Fibroblast of upper back skin (primary cell): ENCODE measurements around the gene PSMB8.
"Not testable (repeated sequence)": the region's sequence is repeated elsewhere in the genome, so short reads cannot be mapped to it uniquely, and the experiment has no call there.

Experiments used
- DNase-seq: peaks from one replicate; pipeline ENCODE4 v3.0.0-alpha.2; 2013

PSMB8 gene

GRCh38 chr6:32843979-32844838 lies at the start of gene PSMB8:
Gene PSMB8, minus strand, starts transcription at chr6:32844047. Its CDS starts 51 bp downstream, at chr6:32843996.
- peak; percentile 88 for DNase-seq

DNA sequence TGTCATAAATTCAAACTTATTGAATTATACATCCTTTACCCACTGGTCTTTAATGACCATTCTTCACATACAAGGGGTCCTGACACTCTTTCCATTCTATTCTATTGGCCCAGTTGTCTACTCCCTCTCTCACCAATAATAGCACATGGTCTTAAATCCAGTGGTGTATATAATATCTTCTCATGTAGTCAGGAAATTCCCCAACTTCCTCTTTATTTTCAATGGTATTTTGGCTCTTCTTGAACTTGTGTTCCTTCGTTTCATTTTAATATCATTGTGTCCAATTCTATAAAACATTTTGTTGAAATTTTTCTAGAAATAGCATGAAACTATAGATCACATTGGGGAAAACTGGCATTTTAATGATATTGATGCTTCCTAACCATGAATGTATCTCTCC lies 47.0 kb upstream of the PSMB8 start:
- no peak for DNase-seq

DNA sequence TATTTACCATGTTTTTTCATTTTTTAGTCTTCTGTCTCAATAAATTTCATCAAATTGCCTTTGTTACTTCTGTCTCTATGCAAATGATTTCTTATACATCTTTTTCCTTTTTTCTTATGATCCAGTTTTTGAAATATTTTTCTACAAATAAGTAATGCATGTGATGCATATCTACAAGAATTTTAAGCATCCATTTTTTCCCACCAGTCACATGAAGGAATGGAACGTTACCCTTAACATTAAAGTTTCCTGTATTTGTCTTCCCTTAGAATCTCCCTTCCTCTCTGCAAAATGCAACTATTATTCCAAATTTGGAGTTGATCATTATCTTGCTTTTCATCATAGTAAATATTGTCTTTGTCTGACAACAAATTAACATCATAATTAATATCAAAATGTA lies 45.7 kb upstream of the PSMB8 start:
- DNase-seq, result peak; percentile 41

- no peak for DNase-seq
These were observed 44.7 kb upstream of the PSMB8 start for GRCh38 chr6:32888576-32888975.

- DNase-seq, result no peak
These were observed 43.8 kb upstream of the PSMB8 start for GRCh38 chr6:32887616-32888015.

DNA sequence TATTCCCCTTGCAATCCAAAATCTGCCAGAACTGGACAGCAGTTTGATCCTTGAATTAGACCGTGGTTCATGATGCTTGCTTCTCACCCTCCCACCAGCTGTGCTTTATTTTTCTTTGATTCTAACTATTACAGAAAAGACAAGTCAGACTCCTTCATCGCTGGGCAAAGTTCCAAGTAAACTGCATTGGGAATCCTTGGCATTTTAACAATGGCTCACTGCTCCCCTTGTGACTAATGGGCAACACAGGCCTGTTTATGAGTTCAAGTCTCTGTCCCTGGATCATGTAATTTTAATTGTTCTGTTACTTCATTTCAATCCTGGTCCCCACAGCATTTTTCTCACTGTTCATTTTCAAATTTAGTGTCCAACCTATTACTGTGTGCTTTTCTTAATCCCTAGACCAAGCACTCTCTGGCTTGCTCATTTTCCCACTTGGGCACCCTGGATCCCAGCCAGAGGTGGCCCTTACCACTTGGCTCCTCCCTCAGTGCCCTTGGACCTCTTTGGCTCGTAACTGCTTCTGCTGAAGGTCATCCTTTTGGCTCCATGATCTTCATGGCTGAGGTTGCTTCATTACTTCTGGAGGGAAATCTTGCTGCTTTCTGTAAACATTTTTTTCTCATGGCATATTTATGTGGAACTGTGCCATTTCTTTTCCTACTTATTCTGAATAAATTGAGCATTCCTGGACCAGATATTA lies 43.0 kb upstream of the PSMB8 start:
- DNase-seq, result peak; percentile 86

- peak; percentile 77 for DNase-seq
These were observed 41.9 kb upstream of the PSMB8 start for GRCh38 chr6:32885698-32886286.

DNA sequence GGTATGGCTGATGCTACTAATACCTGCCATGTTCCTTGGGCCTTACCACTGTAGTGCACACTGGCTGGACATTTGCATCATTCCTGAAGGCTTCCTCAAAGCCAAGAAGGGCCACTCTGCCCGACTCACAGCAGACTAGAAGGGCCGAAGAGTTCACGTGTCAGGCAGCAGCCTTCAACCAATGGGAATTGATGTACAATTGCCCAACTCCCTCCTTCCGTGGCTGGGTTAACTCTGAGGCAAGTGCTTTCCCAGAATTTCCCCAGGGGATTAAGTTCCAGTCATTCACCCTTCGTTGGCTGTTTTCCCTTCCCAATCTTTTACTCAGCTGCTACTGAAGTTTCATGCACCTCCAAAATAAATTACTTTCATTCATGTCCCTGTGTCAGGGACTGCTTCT lies 39.9 kb upstream of the PSMB8 start:
- DNase-seq, result peak; percentile 60

GRCh38 chr6:32882879-32883250 lies 39.0 kb upstream of the PSMB8 start:
- DNase-seq, result peak; percentile 63

- DNase-seq, result not testable (repeated sequence)
These were observed 37.1 kb upstream of the PSMB8 start for GRCh38 chr6:32880962-32881361.

GRCh38 chr6:32879691-32880090 lies 35.8 kb upstream of the PSMB8 start:
- DNase-seq, result no peak

- no peak for DNase-seq
These were observed 32.8 kb upstream of the PSMB8 start for GRCh38 chr6:32876603-32877002.

GRCh38 chr6:32873947-32874346 lies 30.1 kb upstream of the PSMB8 start:
- DNase-seq, result not testable (repeated sequence)

DNA sequence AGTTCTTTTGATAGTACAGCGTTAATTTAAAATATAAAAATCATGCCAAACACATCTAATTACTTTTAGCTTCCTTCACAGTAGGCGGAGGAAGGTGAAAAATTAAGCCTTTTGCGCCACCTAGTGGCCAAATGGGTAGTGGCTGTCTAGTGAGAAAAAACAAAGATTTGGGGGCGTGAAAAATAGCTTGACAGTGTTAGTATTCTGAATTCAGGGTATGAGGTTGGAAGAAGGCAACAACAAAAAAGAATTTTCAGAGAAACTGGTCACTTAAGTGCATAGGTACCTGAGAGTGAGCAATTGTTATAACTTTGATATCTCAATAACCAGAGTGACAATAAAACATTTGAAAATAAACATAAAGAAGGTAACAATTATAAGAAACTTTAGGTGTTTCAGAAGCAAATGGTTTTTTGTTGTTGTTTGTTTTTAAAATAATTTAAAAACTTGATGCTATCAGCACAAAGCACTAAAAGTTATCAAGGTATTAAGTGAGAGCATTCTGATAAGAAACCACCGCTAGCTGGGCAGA lies 24.5 kb upstream of the PSMB8 start:
- peak; percentile 71 for DNase-seq

GRCh38 chr6:32867554-32868256 lies 23.9 kb upstream of the PSMB8 start:
- DNase-seq, result no peak

DNA sequence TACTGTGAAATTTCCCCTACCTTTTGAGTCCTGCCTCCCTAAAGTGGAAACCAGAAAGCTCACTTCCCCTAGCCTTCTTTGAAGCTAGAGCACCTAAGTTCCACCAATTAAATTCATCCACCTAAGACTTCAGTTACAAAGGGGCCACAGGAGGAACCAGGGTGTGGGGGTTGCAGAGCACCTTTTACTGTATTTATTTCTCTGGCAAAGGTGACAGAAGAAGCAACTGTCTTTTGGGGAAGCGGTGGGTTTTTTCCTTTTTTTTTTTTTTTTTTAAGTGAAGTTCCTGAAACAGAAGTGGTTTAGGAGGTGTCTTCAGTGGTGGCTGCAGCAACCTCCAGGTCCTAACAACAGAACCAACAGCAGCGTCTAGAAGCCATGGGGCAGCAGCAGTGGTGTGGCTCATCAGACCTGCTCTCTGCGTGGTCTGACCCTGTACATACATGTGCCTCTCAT lies 23.2 kb upstream of the PSMB8 start:
- DNase-seq, result no peak

- no peak for DNase-seq
These were observed 22.0 kb upstream of the PSMB8 start for GRCh38 chr6:32865724-32866443.

DNA sequence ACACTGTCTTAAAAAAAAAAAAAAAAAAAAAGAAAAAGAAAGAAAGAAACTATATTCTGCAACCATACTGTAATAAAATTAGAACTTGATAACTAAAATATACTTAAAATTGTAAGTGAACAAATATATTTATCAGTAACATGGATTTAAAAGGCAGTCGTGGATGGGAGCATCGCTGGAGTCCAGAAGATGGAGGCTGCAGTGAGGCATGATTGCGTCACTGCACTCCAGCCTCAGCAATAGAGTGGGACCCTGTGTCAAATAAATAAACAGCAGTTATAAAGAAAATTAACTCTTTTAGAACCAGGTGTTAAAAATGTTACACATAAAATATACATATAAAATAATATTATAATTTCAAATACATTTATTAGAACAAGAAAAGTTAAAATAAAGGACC lies 18.9 kb upstream of the PSMB8 start:
- DNase-seq, result no peak

DNA sequence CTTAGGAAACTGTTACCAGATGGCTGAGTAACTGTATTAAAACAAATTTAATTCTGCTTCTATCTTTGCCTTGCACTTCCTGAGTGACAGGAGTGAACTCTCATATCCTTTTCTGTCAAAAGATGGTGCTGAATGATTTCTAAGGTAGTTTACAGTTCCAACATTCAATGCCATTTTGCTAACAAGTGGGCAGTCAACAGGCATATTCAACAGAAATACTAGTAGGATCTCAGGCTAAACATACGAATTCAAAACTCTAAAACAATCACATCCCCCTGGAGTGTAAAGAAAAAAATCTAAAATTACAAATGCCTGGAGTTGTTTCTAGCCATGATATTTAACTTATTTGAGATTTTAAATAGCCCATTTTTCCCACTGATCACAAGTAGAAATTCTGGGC lies 16.8 kb upstream of the PSMB8 start:
- DNase-seq, result no peak

DNA sequence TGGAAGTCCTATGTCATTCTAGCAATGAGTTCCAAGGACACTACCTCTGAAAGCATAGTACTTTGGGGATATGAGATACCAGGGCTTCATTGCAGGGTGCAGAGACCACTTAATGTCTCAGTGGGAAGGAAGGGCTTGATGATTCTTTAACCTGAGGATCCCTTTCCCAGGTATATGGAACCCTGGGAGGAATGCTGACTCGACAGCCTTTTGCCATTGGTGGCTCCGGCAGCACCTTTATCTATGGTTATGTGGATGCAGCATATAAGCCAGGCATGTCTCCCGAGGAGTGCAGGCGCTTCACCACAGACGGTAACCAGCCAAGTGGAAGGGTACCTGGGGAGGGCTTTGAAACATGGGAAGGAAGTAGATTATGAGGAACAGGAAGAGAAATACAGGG lies 14.3 kb upstream of the PSMB8 start:
- no peak for DNase-seq

DNA sequence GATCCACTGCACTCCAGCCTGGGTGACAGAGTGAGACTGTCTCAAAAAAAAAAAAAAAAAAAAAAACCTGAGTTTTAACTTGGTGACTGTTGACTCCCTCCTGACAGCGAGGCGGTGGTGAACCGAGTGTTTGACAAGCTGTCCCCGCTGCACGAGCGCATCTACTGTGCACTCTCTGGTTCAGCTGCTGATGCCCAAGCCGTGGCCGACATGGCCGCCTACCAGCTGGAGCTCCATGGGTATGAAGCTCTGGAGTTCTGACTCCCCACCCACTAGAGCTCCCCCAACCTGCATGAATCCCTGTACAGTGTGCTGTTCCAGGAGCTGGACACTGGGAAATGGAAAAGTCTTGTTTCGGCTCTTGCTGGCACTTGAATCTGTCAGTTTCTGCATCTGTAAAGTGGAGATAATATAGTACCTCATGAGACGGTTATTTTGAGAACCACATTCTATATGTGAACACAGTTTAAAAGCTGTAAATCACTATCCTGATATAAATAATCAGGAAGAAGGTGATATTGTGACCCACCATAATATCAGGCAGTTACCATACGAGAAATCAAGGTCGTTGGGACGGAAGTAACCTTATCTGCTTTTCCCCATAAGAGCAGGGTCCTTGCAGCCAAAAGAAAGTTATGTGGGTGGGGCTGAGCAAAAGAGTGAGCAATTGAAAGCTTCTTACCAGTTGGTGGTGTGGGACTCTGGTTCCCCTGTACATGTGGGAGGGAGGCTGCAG lies 13.5 kb upstream of the PSMB8 start:
- DNase-seq, result no peak
